ENCODE measurements around the gene NCDN. TPM values are rescaled to one million over a fixed set of nuclear protein-coding genes. Genes with fewer than 3 reads are reported as not detected.

The NCDN gene
- total RNA-seq, 2 experiments from 2014 or later: 22.2 to 30.1 TPM

DNA sequence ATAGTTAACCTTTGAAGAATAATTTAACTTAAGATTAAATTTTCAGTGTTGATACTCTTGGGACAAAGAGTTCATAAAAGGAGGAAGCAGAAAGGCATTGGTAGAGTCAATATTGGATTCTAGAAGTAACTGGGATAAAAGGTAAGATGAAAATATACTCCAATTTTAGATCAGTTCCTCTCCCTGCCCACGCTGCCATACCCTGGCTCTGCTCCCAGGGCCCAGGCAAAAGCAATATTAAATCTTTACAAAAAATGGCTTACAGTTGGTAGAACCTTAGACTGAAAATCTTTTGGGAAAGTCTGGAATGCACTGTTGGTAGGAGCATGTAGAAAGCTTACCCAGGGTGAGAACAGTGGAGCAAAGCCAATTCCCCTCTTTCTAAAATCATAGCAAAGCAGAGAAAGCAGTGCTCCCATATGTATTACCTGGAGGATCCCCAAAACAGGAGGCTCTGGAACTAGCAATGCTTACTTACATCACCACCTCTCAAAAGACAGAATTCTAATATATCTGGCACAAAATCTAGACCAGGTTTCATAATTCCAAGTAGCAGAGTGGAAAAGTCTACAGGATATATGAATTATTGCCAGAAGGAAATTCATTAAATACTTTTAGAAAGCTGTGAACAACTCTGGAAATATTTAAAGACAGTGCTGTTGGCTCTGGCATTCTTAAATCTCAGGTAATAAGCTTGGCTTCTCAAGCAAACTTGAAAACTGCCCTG, 24.9 kb upstream of the NCDN start:
- no TSS peak for BruUV-seq (replicated peaks)
- H4K20me1 ChIP-seq (ENCODE audit: insufficient read depth, low read length): no peaks in the 10 kb centered on the region
- CTCF ChIA-PET (ENCODE audit: unreplicated experiment): no interaction called here
- no peak overlapping the region for H3K27ac ChIP-seq (ENCODE audit: low read depth, low read length, poor library complexity, severe bottlenecking)
- peaks cover 21% of the 10 kb centered on the region; the same call in 1 of the 2 replicates for H3K9me3 ChIP-seq (ENCODE audit: low read length)
- H3K9me2 ChIP-seq (ENCODE audit: insufficient read depth, low read length): no peaks in the 10 kb centered on the region
- H3K4me2 ChIP-seq (ENCODE audit: low read length): no peak overlapping the region
- H3K36me3 ChIP-seq (ENCODE audit: insufficient read depth, low read length): peaks cover 42% of the 10 kb centered on the region
- POLR2A ChIA-PET: interaction anchor here (0.6 to 1.7 kb wide), 3 partner anchors 8 to 337 kb away, joined by 3 to 6 read pairs (median 4); no protein-coding TSS in a partner anchor
- no peak overlapping the region for H3K4me3 ChIP-seq (ENCODE audit: low read depth, low read length, poor library complexity, severe bottlenecking)
- no peaks in the 10 kb centered on the region for H3K4me1 ChIP-seq (ENCODE audit: insufficient read depth, low read length, poor library complexity, severe bottlenecking)
- no peak for DNase-seq (ENCODE audit: low spot score)
- no peaks in the 10 kb centered on the region for H3K79me2 ChIP-seq (ENCODE audit: insufficient read depth, low read depth, low read length)
- TF ChIP-seq, protein P1, sequence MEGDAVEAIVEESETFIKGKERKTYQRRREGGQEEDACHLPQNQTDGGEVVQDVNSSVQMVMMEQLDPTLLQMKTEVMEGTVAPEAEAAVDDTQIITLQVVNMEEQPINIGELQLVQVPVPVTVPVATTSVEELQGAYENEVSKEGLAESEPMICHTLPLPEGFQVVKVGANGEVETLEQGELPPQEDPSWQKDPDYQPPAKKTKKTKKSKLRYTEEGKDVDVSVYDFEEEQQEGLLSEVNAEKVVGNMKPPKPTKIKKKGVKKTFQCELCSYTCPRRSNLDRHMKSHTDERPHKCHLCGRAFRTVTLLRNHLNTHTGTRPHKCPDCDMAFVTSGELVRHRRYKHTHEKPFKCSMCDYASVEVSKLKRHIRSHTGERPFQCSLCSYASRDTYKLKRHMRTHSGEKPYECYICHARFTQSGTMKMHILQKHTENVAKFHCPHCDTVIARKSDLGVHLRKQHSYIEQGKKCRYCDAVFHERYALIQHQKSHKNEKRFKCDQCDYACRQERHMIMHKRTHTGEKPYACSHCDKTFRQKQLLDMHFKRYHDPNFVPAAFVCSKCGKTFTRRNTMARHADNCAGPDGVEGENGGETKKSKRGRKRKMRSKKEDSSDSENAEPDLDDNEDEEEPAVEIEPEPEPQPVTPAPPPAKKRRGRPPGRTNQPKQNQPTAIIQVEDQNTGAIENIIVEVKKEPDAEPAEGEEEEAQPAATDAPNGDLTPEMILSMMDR (conservative IDR thresholded peaks at IDR 0.05; ENCODE audit: low read length): no peak
- TF ChIP-seq EZH2phosphoT487 (IDR thresholded peaks at IDR 0.05; ENCODE audit: borderline replicate concordance, low read depth, low read length): no peak
- no peak overlapping the region for H2AFZ ChIP-seq (ENCODE audit: low read length)
- intact Hi-C loops (cut with micrococcal nuclease; ENCODE audit: unreplicated experiment): no loop called here

DNA sequence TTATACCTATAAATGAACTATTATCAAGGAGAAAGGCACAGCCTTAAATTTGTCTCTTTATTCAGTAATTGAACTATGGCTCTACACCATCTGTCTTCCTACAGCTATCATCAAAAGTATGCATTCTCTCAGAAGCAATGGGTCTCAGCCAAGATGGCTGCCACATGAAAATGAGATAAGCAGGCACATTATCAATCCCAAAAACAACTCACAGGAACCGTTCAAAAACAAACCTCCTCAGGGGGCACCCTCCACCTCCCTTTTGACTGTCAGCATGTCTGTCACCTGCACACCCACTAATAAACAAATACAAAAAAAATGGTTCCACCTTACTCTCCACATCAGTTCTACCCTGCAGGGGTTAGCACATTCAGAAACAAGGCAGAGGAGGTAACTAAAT, 24.0 kb upstream of the NCDN start:
- Histone ChIP-seq H3K27ac (ENCODE audit: low read depth, low read length, poor library complexity, severe bottlenecking) (no peak overlapping the region), H3K36me3 (ENCODE audit: insufficient read depth, low read length) (peaks cover 42% of the 10 kb centered on the region), H4K20me1 (ENCODE audit: insufficient read depth, low read length) (no peaks in the 10 kb centered on the region), H2AFZ (ENCODE audit: low read length) (no peak overlapping the region), H3K79me2 (ENCODE audit: insufficient read depth, low read depth, low read length) (no peaks in the 10 kb centered on the region), H3K4me1 (ENCODE audit: insufficient read depth, low read length, poor library complexity, severe bottlenecking) (no peaks in the 10 kb centered on the region), H3K9me2 (ENCODE audit: insufficient read depth, low read length) (no peaks in the 10 kb centered on the region), H3K9me3 (ENCODE audit: low read length) (peaks cover 19% of the 10 kb centered on the region; the same call in 1 of the 2 replicates), H3K4me2 (ENCODE audit: low read length) (no peak overlapping the region), H3K4me3 (ENCODE audit: low read depth, low read length, poor library complexity, severe bottlenecking) (no peak overlapping the region)
- POLR2A ChIA-PET: interaction anchor here (0.9 to 1.7 kb wide), 2 partner anchors 9 to 14 kb away, joined by 3 to 6 read pairs; no protein-coding TSS in a partner anchor
- CTCF ChIA-PET (ENCODE audit: unreplicated experiment): interaction anchor here (0.9 kb wide), 1 partner anchor 18 kb away, joined by 3 read pairs; no protein-coding TSS in a partner anchor
- intact Hi-C loops (cut with micrococcal nuclease; ENCODE audit: unreplicated experiment): no loop called here
- no TSS peak for BruUV-seq (replicated peaks)
- no peak for DNase-seq (ENCODE audit: low spot score)
- TF ChIP-seq, protein P1 (conservative IDR thresholded peaks at IDR 0.05; ENCODE audit: low read length): no peak
- no peak for TF ChIP-seq EZH2phosphoT487 (IDR thresholded peaks at IDR 0.05; ENCODE audit: borderline replicate concordance, low read depth, low read length)

DNA sequence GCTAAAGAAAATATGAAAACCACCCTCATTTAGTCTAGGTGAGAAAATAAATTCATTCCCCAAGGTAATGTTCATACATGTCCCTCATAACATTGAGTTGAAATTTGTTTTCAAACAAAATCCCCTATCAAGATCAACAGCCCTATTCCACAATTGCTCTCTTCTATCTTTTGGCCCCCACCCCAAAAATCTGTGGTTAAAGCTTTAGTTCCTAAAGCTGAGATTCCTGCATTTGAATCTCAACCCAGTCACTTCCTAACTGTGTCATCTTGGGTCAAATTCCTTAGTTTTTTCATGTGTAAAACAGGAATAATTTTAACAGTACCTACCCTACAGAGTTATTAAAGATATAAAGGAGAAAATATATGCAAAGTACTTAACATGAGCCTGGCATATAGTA, 22.4 kb upstream of the NCDN start:
- Histone ChIP-seq H3K27ac (ENCODE audit: low read depth, low read length, poor library complexity, severe bottlenecking) (no peak overlapping the region), H3K9me2 (ENCODE audit: insufficient read depth, low read length) (no peaks in the 10 kb centered on the region), H3K4me3 (ENCODE audit: low read depth, low read length, poor library complexity, severe bottlenecking) (no peak overlapping the region), H2AFZ (ENCODE audit: low read length) (no peak overlapping the region), H3K36me3 (ENCODE audit: insufficient read depth, low read length) (peaks cover 35% of the 10 kb centered on the region), H3K79me2 (ENCODE audit: insufficient read depth, low read depth, low read length) (no peaks in the 10 kb centered on the region), H4K20me1 (ENCODE audit: insufficient read depth, low read length) (no peaks in the 10 kb centered on the region), H3K4me1 (ENCODE audit: insufficient read depth, low read length, poor library complexity, severe bottlenecking) (peaks cover 14% of the 10 kb centered on the region), H3K9me3 (ENCODE audit: low read length) (peaks cover 8% of the 10 kb centered on the region; the same call in 1 of the 2 replicates), H3K4me2 (ENCODE audit: low read length) (no peak overlapping the region)
- no TSS peak for BruUV-seq (replicated peaks)
- intact Hi-C loops (cut with micrococcal nuclease; ENCODE audit: unreplicated experiment): no loop called here
- no peak for DNase-seq (ENCODE audit: low spot score)
- ChIA-PET POLR2A (interaction anchor here (0.6 to 1.2 kb wide), 4 partner anchors 19 to 1132 kb away, joined by 3 to 6 read pairs (median 4); no protein-coding TSS in a partner anchor), CTCF (ENCODE audit: unreplicated experiment) (interaction anchor here (0.8 kb wide), 1 partner anchor 69 kb away, joined by 3 read pairs; no protein-coding TSS in a partner anchor)
- TF ChIP-seq, protein P1 (conservative IDR thresholded peaks at IDR 0.05; ENCODE audit: low read length): no peak
- TF ChIP-seq EZH2phosphoT487 (IDR thresholded peaks at IDR 0.05; ENCODE audit: borderline replicate concordance, low read depth, low read length): no peak

Data from OCI-LY7 (cell line).